TTC549 (cell line): ENCODE measurements around the gene GALNT2.

Experiments used
- FAIRE-seq: peaks from 2 replicates; lab custom pipeline; 2012; peaks lifted over from hg19 to GRCh38; lab: Jason Lieb, UNC

Gene GALNT2

DNA sequence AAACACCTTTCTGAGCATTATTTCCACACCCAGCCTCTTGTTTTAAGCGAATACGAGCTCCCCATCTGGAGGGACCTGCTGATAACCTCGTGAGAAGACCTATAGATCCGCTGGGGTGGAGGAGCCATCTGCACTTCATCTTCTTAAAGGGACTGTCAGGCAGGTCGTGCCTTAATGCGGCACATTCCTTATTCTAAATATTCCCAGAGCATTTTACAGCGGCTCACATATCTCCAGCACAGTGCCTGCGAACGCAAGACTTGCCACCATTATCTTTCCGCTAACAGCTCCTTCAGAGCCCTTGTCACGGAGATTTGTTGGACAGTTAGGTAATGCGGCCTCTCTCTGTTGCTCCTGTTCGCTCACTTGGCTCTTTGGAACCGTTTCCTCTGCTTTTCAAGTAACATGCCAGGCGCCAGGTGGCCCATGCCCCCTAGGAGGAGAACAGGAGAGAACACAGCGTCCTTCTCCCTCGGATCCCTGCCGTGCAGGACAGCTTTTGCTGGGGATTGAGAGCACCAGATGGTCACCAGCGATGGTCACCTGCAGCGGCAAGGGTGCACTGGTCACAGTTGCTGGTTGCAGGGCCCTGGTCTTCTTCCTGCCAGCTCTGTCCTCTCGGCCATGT, 196.6 kb downstream of the GALNT2 start:
- no peak for FAIRE-seq

DNA sequence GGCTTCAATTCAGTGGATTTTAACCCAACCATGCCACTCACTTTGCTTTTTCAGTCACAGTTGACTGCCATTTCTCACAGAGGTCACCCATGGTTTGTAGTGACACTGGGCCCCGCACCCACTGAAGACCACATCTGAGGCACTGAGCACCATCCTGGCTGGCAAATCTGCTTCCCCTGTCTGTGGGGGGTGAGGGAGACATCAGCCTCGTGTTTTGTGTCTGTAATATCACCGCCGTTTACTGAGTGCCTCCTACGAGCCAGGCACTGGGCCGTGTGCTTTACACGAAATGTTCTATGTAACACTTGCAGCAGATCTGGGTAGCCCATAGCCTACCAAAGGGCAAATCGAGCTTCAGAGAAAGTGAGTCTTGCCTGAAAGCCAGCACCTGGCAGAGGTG, 197.3 kb downstream of the GALNT2 start:
- no peak for FAIRE-seq

- FAIRE-seq, result no peak
These were observed 198.4 kb downstream of the GALNT2 start for GRCh38 chr1:230265200-230266115.

DNA sequence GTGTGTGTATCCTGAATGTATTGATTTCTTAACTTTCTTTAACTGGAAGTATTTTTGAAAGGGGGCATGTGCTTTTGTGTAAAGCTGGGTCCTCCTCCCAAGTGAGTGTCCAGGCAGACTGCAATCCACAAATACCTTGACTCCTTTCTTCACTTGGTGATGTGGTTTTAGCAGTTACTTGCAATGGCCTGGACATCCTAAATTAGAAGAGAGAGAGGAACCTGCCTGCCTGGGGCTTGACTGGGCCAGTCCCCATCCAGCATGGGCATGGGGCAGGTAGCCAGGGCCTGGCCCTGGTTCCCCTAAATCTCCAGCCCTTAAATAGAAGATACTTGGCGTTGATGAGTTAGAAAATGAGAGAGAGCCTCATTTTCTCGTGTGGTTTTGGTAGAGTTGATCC, 199.4 kb downstream of the GALNT2 start:
- FAIRE-seq, result no peak

DNA sequence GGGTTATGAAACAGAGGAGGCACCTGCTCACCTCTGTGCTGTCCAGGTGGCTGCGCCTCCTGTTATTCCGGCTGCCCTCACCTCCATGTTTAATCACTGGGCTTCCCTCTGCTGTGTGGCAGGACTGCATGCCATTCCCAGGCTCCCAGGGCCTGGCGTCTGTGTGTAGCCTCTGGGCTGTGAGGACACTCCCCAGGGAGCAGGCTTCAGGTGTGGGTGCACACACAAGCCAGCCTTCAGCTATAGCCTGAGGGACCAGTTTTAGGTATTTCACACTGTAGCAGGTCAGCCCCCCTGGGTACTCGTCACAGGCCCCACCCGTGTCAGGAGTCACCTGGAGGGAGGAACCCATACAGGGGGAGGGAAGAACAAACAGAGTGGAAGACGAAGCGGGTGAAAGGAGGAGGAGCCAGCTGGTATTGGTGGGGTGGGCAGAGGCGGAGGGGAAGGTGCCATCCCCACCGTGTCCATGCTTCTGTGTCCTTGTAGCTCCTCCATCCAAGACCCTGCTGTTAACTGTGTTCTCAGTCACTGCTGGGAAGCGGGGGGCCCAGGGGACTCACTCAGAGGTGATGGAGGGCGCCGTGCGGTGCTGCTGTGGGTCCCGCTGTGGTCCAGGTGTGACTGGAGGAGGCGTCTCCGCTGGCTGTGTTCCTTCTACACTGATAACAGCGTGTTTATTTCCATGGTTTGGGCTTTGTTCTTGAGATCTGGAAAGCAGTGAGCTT, 200.5 kb downstream of the GALNT2 start:
- FAIRE-seq, result no peak

GRCh38 chr1:230268371-230269170, 201.5 kb downstream of the GALNT2 start:
- FAIRE-seq, result peak; percentile 95

DNA sequence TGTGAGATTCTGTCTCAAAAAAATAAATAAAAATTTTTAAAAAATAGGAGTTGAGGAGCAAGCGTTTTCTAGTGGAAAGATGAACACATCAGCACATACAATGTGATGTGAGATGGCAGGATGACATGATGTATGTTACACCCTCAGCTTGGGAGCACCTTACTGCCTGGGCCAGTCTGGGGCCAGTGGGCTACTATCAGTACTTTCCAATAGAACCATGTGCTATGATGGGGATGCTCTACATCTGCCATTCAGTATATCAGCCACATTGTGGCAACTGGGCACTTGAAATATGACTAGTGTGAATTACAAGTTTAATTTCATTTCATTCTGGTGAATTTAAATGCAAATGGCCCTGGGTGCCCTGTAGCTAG, 203.1 kb downstream of the GALNT2 start:
- no peak for FAIRE-seq

DNA sequence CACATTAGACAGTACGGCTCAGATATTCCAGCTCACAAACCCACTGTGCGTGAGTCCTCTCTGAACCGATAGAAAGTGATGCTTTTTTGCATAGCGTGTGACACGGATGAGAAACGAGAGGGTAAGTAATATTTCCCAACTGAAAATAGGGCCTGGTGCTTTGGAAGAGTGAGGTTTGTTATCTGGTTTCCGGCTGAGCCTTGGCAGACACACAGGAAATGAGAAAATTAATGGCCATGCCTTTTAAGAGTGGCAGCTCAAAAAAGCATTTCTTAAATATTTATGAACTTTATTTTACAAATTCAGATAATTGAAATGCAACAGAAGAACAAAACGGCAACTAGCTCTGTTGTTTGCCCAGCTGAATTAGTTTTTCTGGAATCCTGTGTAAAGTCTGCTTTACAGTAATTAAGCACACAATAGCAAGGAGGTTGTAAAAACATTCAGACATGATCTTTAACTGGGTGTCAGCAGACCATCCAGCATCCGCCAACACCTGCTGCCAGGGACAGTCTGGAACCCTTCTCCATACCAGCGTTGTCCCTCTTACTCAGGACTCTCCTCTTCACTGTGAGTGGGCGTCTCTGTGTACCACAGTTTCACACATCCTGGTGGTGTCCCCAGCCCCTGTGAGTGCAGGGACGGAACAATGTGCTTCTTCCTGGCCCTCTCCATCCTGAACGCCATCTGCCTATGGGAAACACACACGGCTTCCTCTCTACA, 203.7 kb downstream of the GALNT2 start:
- no peak for FAIRE-seq

DNA sequence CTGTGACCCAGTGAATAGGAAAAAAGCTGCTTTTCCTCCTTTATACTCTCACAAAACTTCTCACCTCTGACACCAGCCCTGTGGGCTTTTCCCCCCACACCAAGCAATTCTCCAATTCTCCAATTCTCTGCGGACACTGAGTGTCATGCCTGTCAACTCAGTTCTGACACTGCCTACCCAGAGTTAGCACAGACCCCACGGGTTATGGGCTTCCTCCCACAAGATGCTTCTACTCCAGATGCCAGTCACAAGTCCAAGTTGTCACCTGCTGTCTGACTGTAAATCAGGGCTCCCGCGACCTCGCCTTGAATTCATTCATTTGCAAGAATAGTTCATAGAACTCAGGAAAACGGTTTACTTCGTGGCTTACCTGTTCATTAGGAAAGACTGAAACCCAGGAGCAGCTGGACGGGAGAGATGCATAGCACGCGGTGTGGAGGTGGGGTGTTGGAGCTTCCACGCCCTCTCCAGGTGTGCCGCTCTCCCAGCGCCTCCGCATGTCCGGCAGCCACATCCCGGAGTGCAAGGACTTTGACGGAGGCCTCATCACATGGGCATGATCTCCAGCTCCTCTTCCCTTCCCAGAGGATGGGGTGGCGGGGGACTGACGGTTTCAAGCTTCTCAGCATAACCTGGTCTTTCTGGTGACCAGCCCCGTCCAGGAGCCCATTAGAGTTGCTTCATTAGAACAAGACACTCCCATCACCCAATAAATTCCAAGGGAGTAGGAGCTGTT, 204.4 kb downstream of the GALNT2 start:
- FAIRE-seq, result no peak

- no peak for FAIRE-seq
These were observed 205.5 kb downstream of the GALNT2 start for GRCh38 chr1:230272557-230272956.

DNA sequence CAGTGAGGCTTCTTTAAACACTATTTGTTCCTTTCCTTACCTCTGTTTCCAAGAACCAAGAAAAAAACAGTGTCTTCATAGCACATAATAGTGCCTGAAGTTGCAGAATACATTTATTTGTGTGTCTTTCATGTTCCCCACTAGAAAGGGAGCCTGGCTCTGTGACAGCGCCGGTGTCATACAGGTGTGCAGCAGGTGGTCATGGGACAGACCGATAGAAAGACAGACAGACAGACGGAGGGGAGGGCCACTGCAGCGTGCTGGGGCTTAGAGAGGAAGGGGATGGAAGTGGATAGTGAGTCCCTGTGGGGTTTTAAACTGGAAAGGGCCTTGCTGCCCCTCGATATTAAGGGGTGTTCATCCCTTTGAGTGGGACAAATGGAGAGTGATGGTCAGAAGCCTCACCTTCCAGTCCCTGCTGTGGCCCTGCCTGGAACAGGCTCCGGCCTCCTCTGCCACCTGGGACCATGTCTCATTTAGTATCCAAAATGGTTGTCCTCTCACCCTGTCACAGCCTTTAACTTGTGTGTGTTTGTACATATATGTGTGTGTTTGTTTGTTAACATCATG, 206.2 kb downstream of the GALNT2 start:
- no peak for FAIRE-seq

DNA sequence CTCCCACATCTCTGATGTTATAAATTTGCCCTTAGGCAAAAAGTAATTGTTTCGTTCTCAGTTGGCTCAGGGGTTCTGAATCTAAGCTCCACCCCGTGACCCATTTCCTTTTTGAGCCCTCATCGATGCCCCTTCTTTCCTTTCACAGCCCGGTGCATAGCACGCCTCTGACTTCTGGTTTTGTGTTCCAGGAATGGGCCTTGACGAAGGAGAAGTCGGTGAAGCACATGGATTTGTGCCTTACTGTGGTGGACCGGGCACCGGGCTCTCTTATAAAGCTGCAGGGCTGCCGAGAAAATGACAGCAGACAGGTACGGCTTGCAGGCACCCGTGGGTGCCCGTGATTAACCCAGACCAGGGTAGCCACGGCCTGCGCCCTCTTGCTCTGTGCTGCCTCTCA, 207.2 kb downstream of the GALNT2 start:
- FAIRE-seq, result no peak

- FAIRE-seq, result no peak
These were observed 209.4 kb downstream of the GALNT2 start for GRCh38 chr1:230276401-230276800.

DNA sequence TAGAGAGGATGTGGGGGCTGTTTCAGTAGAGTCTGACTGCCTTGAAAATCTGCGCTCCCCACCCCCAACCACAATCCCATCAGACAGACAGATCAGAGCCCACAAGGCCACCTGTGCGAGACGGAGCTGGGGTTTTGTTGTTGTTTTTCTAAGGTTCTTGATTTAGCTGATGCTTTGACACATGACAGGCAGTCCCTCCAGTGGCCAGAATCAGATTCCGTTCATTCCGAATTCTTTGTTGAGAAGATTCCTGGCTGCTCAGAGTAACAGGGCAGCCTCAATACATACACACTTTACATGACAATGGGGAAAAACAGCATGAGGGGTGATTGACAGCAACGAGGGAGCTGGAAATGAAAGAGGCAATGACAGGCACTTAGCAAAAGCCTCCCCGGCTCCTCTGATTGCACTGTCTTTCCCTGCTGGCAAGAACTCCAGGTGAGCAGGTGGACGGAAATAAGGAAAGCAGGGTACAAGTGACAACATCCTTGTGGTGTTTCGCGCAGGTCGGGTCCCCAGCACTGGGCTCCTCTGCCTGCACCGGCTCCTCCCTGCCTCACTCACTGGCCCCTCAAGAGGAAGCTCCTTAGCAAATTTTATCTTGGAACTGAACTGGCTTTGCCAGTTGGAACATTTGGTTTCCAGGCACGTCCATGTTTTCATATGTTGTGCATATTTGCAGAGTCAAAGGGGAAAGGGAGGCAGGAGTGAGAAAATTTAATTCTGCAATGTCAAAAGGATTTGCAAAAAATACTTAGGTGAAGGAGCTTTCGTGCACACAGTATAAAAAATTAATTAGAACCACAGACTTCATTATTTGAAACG, 210.4 kb downstream of the GALNT2 start:
- FAIRE-seq, result no peak

DNA sequence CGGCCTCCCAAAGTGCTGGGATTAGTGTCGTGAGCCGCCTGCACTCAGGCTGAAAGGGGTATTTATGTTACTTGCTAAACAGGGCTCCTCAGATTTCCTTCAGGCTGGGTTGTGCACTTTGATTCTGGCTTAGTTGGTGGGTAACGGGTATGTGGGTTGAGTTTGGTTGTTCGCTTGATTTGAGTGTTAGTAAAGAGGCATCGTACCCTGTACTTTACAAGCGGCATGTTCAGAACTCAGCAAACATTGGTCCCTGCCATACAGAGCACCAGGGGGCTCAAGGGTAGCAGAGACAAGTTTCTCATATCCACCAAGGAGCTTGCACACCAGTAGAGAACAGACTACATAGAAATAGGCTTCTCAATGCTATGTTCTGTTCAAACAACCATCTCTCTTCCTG, 211.3 kb downstream of the GALNT2 start:
- no peak for FAIRE-seq

- no peak for FAIRE-seq
These were observed 212.0 kb downstream of the GALNT2 start for GRCh38 chr1:230278871-230279582.

- no peak for FAIRE-seq
These were observed 212.5 kb downstream of the GALNT2 start for GRCh38 chr1:230279583-230279945.

- FAIRE-seq, result no peak
These were observed 213.2 kb downstream of the GALNT2 start for GRCh38 chr1:230280054-230280795.
